Activated T-cell treated with anti-CD3 and anti-CD28 coated beads for 1 hour (primary cell): Measurements from ENCODE around the gene FAM174C.
"Not testable (repeated sequence)": the region's sequence is repeated elsewhere in the genome, so short reads cannot be mapped to it uniquely, and the experiment has no call there.

Source experiments
- DNase-seq: peaks from one replicate; pipeline ENCODE4 v3.0.0-alpha.2; 2020; ENCODE audit warnings: low read depth

Gene FAM174C

DNA sequence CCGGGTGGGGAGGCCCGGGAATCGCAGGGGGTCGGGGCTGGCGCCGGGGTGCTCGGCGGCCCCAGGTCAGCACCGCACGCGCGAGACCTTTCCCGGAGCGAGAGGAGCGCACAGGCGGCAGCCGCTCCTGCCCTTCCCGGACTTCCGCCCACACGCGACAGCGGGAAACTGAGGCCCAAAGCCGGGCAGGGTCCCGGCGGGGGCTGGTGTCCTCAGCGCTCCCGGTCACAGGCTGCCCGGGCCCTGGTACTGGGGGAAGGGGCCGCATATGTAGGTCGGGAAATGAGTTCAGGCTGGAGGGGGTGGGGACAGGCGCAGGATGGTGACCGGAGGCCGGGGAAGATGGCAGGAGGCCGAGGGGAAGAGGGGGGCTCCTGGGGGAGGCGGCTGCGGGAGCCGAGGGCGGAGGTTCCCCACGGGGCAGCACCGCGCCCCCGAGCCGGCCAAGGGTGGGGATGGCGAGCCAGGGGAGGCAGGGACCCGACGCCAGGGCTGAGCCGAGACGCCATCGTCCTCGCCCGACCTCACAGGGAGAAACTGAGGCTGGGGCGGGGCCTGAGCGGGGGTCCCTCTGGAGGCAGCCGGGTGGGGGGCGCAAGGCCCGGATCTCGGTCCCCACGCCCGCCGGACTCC, 38.2 kb upstream of the FAM174C start:
- DNase-seq = no peak

DNA sequence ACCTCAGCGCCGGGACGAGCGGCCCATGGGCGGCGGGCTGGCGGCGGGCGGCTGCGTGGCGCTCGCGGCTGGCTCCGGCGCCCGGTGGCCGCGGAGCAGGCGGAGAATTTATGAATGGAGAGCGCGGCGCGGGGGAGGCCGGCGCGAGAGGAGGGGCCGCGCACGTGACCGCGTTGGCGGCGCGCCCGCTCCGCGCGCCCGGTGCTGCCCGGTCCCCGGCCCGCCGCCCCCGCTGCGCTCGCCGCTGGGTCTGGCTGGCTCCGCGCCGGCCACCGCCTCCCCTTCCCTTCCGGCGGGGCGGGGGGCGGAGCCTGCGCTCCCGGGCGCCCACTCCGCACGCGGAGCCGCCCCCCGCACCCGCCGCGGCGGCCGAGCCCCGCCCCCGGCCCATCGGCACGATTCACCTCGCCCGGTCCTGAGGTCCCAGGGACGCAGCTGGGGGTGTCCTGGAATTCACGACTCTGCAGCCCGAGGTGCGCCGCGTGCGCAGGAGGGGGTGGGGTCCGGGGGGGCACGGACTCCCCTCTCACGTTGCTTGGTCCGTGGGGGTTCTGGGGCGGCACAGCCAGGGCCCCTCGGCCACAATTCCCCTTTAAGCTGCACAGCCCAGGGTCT, 37.5 kb upstream of the FAM174C start, which contains the start of gene CBARP:
TSS of gene CBARP (minus strand) at position 252 of the 615 bp plus-strand sequence. CDS start 1,905 bp downstream, outside the sequence.
- DNase-seq = no peak

DNA sequence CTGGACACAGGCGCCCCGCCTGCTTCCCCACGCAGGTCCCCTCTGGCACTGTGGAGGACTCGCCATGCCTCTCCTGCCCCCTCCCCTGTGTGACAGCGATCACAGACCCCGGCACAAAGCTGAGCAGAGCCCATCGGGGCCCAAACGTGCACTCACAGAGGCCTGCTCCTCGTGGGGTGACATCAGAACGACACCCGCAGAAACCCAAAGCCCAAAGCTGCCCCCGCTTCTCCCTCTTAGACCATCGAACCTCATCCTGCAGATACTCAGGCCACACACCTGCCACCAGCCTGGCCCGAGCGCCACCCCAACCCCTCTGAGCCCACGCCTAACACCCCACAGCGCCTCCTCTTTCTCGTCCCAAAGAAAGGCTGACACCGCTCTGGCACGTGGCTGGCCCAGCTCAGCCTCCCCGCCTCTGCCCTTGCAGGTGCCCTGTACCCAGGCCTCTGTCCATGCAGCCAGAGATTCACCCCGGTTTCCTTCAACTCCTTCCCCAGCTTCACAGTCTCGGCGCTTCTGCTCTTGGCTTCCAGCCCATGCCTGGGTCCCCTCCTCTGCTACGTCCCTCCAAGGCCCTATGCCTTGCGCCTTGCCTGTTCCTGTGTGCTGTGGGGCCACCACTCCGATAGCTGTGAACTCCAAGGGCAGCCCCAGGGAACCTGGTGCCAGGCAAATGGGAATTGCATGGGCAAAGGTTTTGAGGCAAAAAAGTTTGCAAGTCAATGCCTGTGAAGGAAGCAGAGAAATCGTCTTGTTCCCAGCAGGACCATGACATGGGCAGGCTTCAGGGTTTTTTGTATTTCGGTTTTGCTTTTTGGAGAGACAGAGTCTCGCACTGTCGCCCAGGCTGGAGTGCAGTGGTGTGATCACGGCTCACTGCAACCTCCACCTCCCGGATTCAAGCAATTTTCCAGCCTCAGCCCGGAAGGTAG, 36.7 kb upstream of the FAM174C start:
- DNase-seq = no peak

DNA sequence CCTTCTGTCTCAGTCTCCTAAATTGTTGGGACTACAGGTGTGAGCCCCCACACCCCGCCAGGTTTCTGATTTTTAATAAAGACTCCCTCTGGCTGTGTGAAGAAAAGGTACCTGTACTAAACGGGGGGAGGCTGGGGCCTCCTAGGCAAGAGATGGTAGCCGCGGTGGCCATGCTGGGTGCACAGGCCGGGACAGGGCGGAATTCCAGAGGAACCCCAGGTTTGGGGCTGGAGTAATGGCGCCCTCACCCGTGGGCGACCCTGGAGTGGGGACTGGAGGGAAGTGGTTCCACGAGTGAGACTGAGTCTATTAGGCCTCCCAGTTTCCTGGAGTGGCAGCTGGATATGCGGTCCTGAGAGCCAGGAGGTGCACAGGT, 35.9 kb upstream of the FAM174C start:
- no peak for DNase-seq

DNA sequence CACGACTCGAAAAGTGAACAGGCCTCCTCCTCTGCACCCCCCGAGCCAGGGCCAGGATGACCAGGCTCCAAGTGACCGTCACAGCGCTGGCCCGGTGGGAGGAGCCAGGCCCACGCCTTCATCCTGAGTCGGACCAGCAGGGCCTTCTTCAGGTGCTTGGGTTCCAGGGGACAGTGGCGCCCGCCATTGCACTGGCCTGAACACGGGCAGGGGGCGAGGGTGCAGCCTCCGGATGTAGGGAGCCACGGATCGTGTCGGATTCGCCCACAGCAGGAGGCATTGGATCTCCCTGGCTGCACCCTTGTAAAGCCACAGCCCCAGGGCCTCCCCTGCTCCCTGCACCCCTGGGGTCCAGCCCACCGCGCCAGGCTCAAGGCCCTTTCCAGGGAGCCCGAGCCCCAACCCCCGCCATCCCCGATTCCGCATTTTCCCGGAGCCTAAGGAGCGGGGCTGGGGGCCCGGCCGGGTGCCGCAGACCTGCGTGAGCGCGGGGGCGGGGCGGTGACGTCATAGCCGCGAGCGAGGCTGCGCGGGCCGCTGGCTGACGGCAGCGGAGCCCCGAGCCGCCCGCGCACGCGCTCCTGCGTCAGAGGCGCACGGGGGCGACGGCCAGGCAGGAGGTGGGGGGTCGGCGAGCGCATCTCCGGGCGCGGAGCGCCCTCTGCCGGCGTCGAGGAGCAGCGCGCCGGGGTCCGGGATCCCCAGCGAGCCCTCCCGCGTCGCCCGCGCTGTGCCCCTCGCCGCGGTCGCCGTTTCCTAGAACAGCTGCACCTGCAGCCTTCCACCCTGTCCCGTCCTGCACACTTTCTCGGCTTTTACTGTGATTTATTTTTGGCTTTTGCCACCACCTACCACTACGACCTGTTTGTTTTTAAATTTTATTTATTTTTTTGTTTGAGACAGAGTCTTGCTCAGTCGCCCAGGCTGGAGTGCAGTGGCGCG, 35.3 kb upstream of the FAM174C start:
- DNase-seq = peak; percentile 81

DNA sequence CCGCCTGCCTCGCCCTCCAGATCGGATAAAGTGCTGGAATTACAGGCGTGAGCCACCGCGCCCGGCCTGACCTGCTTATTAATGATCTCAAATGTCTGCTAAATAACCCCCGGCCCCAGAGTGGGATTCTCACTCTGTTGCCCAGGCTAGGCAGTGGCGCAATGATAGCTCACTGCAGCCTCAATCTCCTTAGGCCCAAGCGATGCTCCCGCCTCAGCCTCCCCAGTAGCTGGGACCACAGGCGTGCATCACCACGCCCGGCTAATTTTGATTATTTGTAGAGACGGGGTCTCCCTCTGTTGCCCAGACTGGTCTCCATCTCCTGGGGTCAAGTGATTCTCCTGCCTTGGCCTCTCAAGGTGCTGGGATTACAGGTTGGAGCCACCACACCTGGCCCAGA, 34.4 kb upstream of the FAM174C start:
- no peak for DNase-seq

DNA sequence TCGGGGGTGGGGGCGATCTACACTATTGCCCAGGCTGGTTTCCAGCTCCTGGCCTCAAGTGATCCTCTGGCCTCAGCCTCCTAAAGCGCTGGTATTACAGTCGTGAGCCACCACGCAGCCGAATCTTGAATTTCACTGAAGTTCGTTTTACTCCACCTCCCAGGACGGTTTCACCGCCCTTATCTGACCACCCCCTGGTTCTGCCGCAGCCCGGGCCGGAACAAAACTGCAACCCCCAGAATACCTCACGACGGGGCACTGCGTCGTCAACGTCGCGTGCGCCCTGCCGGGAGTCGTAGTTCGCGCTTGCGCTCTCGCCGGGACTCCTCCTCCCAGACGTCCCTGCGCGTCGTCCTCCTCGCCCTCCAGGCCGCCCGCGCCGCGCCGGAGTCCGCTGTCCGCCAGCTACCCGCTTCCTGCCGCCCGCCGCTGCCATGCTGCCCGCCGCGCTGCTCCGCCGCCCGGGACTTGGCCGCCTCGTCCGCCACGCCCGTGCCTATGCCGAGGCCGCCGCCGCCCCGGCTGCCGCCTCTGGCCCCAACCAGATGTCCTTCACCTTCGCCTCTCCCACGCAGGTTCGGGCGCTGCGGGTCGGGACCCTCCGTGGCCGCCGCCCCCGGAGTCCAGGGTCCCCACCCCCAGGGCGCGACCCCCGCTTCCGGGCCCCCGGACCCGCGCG, 33.8 kb upstream of the FAM174C start, which contains the start of gene ATP5F1D:
TSS of gene ATP5F1D (plus strand) at position 335 of the 679 bp plus-strand sequence. CDS start at position 435, 100 bp downstream.
- DNase-seq = peak; percentile 86

DNA sequence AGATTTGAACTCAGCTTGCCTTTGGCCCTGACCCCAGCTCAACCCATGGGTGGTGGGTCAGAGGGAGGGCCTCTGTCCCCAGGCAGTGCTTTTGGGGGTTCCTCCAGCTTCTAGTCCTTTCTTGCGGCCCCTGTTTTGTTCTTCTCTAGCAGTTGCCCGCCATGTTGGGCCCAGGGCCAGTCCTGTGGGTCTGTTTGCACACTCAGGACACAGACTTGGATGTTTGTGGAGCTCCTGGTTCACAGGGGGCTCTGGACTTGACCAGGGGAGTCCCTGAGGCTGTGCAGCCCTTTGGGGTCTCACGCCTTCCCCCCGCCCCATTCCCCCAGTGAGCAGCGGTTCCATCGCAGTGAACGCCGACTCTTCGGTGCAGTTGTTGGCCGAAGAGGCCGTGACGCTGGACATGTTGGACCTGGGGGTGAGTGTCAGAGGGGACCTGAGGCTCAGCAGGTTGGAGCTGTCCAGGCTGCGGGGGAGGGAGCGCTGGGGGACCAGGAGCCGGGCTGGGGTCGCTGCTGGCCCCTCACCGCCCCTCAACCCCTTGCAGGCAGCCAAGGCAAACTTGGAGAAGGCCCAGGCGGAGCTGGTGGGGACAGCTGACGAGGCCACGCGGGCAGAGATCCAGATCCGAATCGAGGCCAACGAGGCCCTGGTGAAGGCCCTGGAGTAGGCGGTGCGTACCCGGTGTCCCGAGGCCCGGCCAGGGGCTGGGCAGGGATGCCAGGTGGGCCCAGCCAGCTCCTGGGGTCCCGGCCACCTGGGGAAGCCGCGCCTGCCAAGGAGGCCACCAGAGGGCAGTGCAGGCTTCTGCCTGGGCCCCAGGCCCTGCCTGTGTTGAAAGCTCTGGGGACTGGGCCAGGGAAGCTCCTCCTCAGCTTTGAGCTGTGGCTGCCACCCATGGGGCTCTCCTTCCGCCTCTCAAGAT, 31.3 kb upstream of the FAM174C start:
- DNase-seq = peak; percentile 86

DNA sequence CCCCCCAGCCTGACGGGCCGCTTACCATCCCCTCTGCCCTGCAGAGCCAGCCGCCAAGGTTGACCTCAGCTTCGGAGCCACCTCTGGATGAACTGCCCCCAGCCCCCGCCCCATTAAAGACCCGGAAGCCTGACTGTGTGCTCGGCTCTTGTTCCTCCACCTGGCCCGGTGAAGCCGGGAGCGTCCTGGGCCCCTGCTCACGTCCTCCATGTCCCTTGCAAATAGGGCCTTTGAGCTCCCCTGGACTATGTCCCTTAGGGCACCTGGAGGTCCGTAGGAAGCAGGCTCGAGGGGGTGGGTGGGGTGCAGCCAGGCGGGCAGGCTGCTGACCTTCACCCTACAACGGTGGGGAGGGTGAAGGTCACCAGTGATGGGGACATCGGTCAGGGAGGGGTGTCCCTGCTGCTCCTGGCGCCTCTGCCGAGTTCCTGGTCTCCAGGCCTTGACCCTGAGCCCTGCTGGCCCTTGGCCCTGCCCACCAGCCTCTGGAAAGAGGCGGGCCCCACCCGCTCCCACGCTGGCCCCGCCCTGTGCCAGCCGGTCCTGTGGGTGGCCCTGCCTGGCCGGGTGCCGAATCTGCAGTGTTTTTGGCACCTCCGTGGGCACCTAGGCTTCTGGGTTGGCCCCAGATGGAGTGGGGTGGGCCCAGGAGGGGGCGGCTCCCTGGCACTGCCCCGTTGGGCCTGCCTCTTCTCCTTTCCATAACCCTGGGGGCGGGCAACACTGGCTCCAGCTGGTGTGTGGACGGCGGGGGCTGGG, 30.5 kb upstream of the FAM174C start:
- no peak for DNase-seq

DNA sequence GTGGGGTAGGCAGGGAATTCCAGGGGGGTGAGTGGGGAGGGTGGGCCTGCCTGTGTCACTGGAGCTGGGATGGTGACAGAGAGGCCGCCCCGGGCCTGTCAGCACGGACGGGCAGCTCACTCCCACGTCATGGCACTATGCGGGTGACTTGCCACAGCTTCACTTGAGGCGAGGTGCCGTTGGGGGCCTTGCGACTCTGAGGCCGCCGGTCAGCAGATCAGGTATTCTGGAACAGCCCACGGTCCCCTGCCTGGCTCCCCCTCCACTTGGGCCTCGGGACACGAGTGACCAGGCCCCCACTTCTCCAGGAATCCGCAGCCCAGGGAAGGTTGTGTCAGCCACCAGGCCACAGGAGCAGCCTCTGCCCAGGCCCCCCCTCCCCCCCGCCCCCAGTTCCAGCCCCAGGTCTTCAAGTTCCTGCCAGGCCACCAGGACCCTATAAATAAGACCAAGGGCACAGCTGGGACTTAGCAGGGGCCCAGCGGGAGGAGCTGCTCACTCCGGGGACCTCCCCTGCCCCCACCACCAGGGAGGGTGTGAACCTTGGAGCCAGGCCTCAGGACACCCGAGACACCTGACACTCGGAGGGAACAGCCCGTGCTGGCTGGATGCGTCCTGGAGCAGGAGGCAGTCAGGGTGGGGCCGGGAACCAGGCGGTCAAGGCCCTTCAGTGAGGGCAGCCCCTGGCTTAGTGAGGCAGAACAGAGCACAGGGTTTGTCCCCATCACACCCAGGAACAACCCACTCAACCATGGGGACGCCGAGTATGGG, 29.7 kb upstream of the FAM174C start:
- DNase-seq = no peak

DNA sequence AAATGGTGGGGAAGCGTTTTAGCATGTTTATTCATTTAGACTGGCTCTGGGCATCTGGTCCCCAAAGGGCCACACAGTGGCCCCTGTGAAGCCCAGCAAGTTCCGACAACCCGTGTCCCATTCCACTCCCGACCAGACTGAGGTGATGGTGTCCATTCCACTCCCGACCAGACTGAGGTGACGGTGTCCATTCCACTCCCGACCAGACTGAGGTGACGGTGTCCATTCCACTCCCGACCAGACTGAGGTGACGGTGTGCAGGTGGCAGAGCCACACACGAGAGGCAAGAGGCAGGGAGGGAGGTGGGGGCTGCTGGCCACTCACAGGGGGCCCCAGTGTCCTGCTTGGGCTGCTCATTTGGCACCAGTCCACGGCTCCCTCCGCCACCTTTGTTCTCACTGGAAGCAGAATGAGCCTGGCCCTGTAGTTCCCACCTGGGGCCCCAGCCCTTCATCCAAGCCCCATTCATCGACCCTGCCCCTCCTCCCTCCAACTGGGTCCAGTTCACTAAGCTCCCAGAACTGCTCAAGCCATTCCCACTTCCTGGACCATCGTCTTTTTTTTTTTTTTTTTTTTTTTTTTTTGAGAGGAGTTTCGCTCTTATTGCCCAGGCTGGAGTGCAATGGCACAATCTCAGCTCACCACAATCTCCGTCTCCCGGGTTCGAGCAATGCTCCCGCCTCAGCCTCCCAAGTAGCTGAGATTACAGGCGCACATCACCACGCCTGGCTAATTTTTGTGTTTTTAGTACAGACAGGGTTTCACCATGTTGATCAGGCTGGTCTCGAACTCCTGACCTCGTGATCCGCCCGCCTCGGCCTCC, 28.9 kb upstream of the FAM174C start:
- DNase-seq = not testable (repeated sequence)

DNA sequence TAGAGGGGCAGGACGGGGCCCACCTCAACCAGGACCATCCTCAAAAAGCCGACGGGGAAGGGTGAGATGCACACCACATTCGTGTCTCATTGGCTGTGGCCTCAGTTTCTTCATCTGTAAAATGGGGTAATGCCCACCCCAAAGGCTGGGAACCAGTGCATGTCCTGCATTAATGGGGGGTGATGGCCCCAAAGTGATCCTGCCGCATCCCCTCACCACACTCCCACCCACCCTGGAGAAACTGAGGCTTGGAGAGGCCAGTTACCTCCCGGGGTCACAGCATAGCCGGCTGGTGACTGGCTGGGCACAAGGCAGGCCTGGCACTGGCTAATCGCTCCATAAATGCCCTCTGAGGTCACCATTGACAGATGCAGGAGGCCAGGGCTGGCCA, 27.6 kb upstream of the FAM174C start:
- DNase-seq = no peak

DNA sequence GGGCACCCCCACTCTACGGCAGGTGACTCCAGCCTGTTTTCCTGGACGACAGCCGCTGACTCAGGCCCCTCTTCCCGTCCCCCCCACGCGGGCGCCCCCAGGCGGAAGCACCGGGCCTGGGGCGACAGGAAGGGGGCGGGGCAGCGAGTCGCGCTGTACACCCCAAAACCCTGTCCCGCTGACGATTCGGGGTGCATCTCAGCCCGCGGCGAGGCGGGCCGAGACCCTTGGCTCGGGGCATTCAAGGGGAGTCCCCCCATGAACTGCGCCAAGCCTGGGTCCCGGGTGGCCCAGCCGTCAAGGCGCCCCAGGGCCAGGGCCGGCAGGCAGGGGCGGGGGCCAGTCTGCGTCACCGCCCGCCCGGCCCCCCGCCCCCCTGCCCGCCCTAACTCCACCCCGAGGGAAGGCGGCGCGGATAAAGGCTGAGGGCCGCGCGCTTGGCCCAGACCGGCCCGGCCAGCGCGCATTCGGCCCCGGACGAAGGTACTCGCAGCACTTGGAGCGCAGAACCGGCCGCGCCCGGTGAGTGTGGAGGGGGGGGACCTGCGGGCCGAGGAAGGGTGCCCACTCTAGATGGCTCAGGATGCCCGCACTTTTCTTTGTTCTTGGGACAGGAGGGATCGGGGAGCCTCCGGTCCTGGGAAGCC, 27.1 kb upstream of the FAM174C start, which contains the start of gene MIDN:
TSS of gene MIDN (plus strand) at position 445 of the 647 bp plus-strand sequence. CDS start 1,714 bp downstream, outside the sequence.
- peak; percentile 59 for DNase-seq

DNA sequence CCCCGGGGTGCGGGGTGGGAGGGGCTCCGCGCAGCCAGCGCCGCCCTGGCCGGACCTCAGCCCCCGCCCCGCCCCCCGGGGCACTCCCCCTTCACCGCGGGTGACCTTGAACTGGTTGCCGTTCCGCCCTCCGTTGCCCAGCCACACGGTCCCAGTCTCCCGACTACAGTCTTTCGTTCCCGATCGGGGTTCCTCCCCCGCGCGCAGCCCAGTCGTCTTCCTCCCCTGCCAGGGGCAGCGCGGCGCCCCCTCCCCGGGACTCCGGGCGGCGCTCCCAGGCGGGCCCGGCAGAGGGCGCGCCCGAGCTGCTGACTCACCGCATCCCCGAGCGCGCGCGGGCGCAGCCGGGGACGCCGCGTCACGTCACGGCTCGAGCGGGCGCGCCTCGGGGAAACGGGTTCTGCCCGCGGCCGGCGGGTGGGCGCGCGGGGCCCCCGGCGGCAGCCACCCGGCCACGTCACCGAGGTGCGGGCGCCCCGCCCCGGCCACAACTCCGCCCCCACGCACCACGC, 26.5 kb upstream of the FAM174C start:
- peak; percentile 81 for DNase-seq

DNA sequence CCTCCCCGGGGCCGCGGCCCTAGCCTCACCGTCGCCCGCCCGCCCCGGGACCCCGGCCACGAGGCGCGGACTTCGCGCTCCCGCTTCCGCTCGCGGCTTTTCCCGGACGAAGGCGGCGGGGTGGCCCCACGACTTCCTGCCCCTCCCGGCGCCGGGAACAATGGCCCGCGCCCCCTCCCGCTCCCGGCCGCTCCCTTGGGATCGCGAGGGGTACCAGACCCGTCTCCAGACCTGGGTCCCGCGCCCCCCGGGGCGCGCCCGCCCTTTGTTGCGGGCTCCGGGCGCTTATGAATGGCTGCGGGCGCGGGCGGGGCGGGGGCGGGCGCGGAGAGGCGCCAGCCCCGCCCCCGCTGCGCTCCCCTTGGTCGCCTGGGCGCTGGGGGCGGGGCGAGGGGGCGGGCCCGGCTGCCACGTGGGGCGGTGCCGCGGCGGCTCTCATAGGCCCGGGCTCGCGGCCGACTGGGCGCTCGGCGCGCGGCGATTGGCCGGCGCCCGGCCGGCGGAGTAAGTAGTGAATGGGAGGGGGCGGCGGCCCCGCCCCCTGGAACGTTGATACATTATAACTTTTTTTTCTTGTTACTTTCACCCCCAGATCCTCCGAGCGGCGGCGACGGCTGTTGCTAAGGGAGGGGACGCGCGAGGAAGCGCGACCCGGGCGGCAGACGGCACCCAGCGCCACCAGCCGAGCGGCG, 25.9 kb upstream of the FAM174C start:
- peak; percentile 86 for DNase-seq

DNA sequence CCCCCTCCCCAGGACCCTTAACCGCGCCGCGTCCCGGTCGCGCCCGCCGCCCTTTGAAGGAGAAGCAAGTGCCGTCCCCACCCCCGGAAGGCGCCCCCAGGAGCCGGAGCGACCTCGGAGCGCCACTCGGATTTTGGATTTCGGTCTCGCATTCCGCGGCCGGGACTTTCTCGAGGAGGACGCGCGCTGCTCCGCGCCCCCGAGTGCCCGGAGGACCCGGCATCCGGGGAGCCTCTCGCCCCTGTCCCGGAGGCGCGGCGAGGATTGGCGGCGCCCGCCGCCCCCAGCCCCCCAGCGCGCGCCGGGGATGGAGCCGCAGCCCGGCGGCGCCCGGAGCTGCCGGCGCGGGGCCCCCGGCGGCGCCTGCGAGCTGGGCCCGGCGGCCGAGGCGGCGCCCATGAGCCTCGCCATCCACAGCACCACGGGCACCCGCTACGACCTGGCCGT, 25.3 kb upstream of the FAM174C start:
- DNase-seq = no peak
